Gastrocnemius medialis (tissue), 4 donors: ENCODE measurements around the gene TCF12. TPM values are rescaled to one million over a fixed set of nuclear protein-coding genes. Genes with fewer than 3 reads are reported as not detected.

Experiments
- ATAC-seq, 2 donors: fragments of 150-250 bp; one replicate each; pipeline ENCODE4 v1.9.1; 2016
- DNase-seq, 2 donors: peaks; one replicate each; pipeline ENCODE4 v3.0.0-alpha.2; 2019
- H3K27ac ChIP-seq, 4 donors: fragments of 200-600 bp; sonication (generic); 1 replicate in 1 of 4; 2 replicates in 3 of 4; pipeline ENCODE4 v1.5.1; 2016 to 2018; ENCODE audit warnings: mild to moderate bottlenecking in 2 of 4, moderate library complexity in 1 of 4
- H3K27me3 ChIP-seq, 3 donors: fragments of 200-600 bp; sonication (generic) in 2 of 3; 1 replicate in 1 of 3; 2 replicates in 2 of 3; pipeline versions ENCODE4 v1.5.1 to v1.6.0; 2016 to 2019; ENCODE audit warnings: mild to moderate bottlenecking in 1 of 3, moderate library complexity in 1 of 3
- H3K36me3 ChIP-seq, 2 donors: fragments of 200-600 bp; sonication (generic) in 1 of 2; one replicate each; pipeline ENCODE4 v1.5.1; 2017 to 2018
- H3K4me1 ChIP-seq, 2 donors: fragments of 200-600 bp; sonication (generic) in 1 of 2; one replicate each; pipeline ENCODE4 v1.5.1; 2016 to 2017; ENCODE audit warnings: mild to moderate bottlenecking in 2 of 2
- H3K4me3 ChIP-seq, 4 donors: fragments of 200-600 bp; sonication (generic) in 3 of 4; 1 replicate in 1 of 4; 2 replicates in 3 of 4; pipeline ENCODE4 v1.5.1; 2016 to 2019; ENCODE audit warnings: mild to moderate bottlenecking in 2 of 4
- H3K9me3 ChIP-seq, 3 donors: fragments of 200-600 bp; sonication (generic) in 2 of 3; 1 replicate in 1 of 3; 2 replicates in 2 of 3; pipeline ENCODE4 v1.5.1; 2016 to 2019
- CTCF ChIP-seq, 5 experiments: fragments of 450-650 bp in 3 of 5; fragments of 200-600 bp in 2 of 5; sonication (generic) in 2 of 5; IDR thresholded peaks in 4 of 5; conservative IDR thresholded peaks in 1 of 5; 1 replicate in 4 of 5; 2 replicates in 1 of 5; pipeline ENCODE4 v1.5.1; 2016 to 2019; ENCODE audit warnings: antibody characterized with exemption in 5 of 5, mild to moderate bottlenecking in 3 of 5, moderate library complexity in 3 of 5
- POLR2A ChIP-seq, 2 donors: fragments of 450-650 bp; IDR thresholded peaks; one replicate each; pipeline ENCODE4 v1.6.1; 2017; ENCODE audit warnings: antibody characterized with exemption in 2 of 2, mild to moderate bottlenecking in 2 of 2, moderate library complexity in 2 of 2
- in situ Hi-C, 4 donors: fragments of 200-750 bp; cut with MboI; loops; one replicate each; pipeline versions ENCODE4 v1.15.0 to v1.8.0; 2017; ENCODE audit warnings: low sequenced_read_pairs in 4 of 4
- intact Hi-C: fragments of 100-400 bp; cut with DNase I; formaldehyde crosslinking; loops from one replicate; pipeline ENCODE4 v1.15.1; 2023; ENCODE audit warnings: low total_unique reads
- total RNA-seq, 4 donors: library from RNA; depleted of rRNA; stranded (reverse); fragments of >200 nt; gene quantifications; one replicate each; pipeline versions ENCODE4 v1.1.0 to v1.2.3, GENCODE V29; 2016

The TCF12 gene
- total RNA-seq, 4 donors from 2014 or later, result 34.9 to 63.0 (median 51.4) TPM

GRCh38 chr15:57321973-57322601, 403.6 kb downstream of the TCF12 start:
- Histone ChIP-seq H3K4me3 (no peak overlapping the region), H3K9me3 (no peaks in the 10 kb centered on the region), H3K27ac (no peak overlapping the region), H3K27me3 (peaks cover 0 to 2% (median 0%) of the 10 kb centered on the region in 3 donors), H3K36me3 (no peaks in the 10 kb centered on the region), H3K4me1 (no peaks in the 10 kb centered on the region)
- TF ChIP-seq POLR2A (IDR thresholded peaks at IDR 0.05) (no peak), CTCF (IDR thresholded peaks at IDR 0.05 in 4 of 5, conservative IDR thresholded peaks at IDR 0.05 in 1 of 5) (no peak)
- no peak for DNase-seq
- intact Hi-C loops, result no loop called here
- no peak for ATAC-seq
- in situ Hi-C loops, result loop anchor here in 2 of 4 donors (25.0 kb wide), 2 partner anchors 410 to 835 kb away; partner anchors contain the start of gene TCF12 (in 1 of the 2)

- TF ChIP-seq POLR2A (IDR thresholded peaks at IDR 0.05), result no peak
- TF ChIP-seq CTCF (IDR thresholded peaks at IDR 0.05 in 4 of 5, conservative IDR thresholded peaks at IDR 0.05 in 1 of 5), result no peak
- H3K27ac ChIP-seq, result no peak overlapping the region
- in situ Hi-C loops, result loop anchor here in 2 of 4 donors (25.0 kb wide), 2 partner anchors 410 to 835 kb away; partner anchors contain the start of gene TCF12 (in 1 of the 2)
- H3K36me3 ChIP-seq, result no peaks in the 10 kb centered on the region
- H3K9me3 ChIP-seq, result no peaks in the 10 kb centered on the region
- intact Hi-C loops, result no loop called here
- H3K27me3 ChIP-seq, result peaks cover 0 to 4% (median 0%) of the 10 kb centered on the region in 3 donors
- DNase-seq (no peak), ATAC-seq (no peak)
- H3K4me1 ChIP-seq, result no peaks in the 10 kb centered on the region
- no peak overlapping the region for H3K4me3 ChIP-seq
These were observed 404.3 kb downstream of the TCF12 start for GRCh38 chr15:57322602-57323250.

GRCh38 chr15:57323299-57323805, 404.9 kb downstream of the TCF12 start:
- Histone ChIP-seq H3K36me3 (no peaks in the 10 kb centered on the region), H3K9me3 (no peaks in the 10 kb centered on the region), H3K27ac (no peak overlapping the region), H3K4me3 (no peak overlapping the region), H3K4me1 (no peaks in the 10 kb centered on the region), H3K27me3 (peaks cover 0 to 4% (median 0%) of the 10 kb centered on the region in 3 donors)
- intact Hi-C loops (no loop called here), in situ Hi-C loops (loop anchor here in 2 of 4 donors (25.0 kb wide), 2 partner anchors 411 to 836 kb away; partner anchors contain the start of gene TCF12 (in 1 of the 2))
- DNase-seq (no peak), ATAC-seq (no peak)
- TF ChIP-seq POLR2A (IDR thresholded peaks at IDR 0.05), result no peak
- TF ChIP-seq CTCF (IDR thresholded peaks at IDR 0.05 in 4 of 5, conservative IDR thresholded peaks at IDR 0.05 in 1 of 5), result no peak

- H3K27ac ChIP-seq, result no peak overlapping the region
- intact Hi-C loops (no loop called here), in situ Hi-C loops (loop anchor here in 2 of 4 donors (25.0 kb wide), 2 partner anchors 412 to 837 kb away; partner anchors contain the start of gene TCF12 (in 1 of the 2))
- ATAC-seq (no peak), DNase-seq (no peak)
- H3K4me1 ChIP-seq, result no peaks in the 10 kb centered on the region
- H3K27me3 ChIP-seq, result peaks cover 0 to 4% (median 3%) of the 10 kb centered on the region in 3 donors
- no peak overlapping the region for H3K4me3 ChIP-seq
- no peak for TF ChIP-seq CTCF (IDR thresholded peaks at IDR 0.05 in 4 of 5, conservative IDR thresholded peaks at IDR 0.05 in 1 of 5)
- H3K9me3 ChIP-seq, result no peaks in the 10 kb centered on the region
- no peaks in the 10 kb centered on the region for H3K36me3 ChIP-seq
These were observed 405.6 kb downstream of the TCF12 start for GRCh38 chr15:57323806-57324589.
